DMS79 treated with DMSO at 0.1 percent for 48 hours (cell line): ENCODE data around the gene COL9A2.

Experiments used
- DNase-seq: peaks from one replicate; lab custom pipeline; 2025; lab: John Stamatoyannopoulos, UW

COL9A2 gene

GRCh38 chr1:40318476-40318875, 1.4 kb upstream of the COL9A2 start:
- DNase-seq: no peak

- no peak for DNase-seq
Observed at GRCh38 chr1:40317394-40318074, 448 bp upstream of the COL9A2 start.

GRCh38 chr1:40315795-40316594, 1.1 kb downstream of the COL9A2 start:
- peak; percentile 78 for DNase-seq

- DNase-seq: peak; percentile 90
Observed at GRCh38 chr1:40315239-40315794, 1.8 kb downstream of the COL9A2 start.

- DNase-seq: no peak
Observed at GRCh38 chr1:40314721-40315238, 2.3 kb downstream of the COL9A2 start.

- DNase-seq: no peak
Observed at GRCh38 chr1:40313958-40314720, 2.9 kb downstream of the COL9A2 start.

GRCh38 chr1:40313329-40313957, 3.6 kb downstream of the COL9A2 start:
- DNase-seq: no peak

- peak; percentile 8 for DNase-seq
Observed at GRCh38 chr1:40312238-40313205, 4.6 kb downstream of the COL9A2 start.

GRCh38 chr1:40311692-40312091, 5.4 kb downstream of the COL9A2 start:
- DNase-seq: no peak

GRCh38 chr1:40310983-40311642, 6.0 kb downstream of the COL9A2 start:
- DNase-seq: no peak

- no peak for DNase-seq
Observed at GRCh38 chr1:40310129-40310461, 7.0 kb downstream of the COL9A2 start.

GRCh38 chr1:40309374-40310128, 7.5 kb downstream of the COL9A2 start:
- no peak for DNase-seq

- DNase-seq: no peak
Observed at GRCh38 chr1:40308036-40308727, 8.9 kb downstream of the COL9A2 start.

GRCh38 chr1:40307186-40307585, 9.9 kb downstream of the COL9A2 start:
- DNase-seq: no peak

GRCh38 chr1:40306296-40306695, 10.8 kb downstream of the COL9A2 start:
- DNase-seq: no peak

GRCh38 chr1:40305871-40306270, 11.2 kb downstream of the COL9A2 start:
- no peak for DNase-seq

GRCh38 chr1:40305451-40305850, 11.6 kb downstream of the COL9A2 start:
- DNase-seq: no peak

- DNase-seq: no peak
Observed at GRCh38 chr1:40303790-40304189, 13.3 kb downstream of the COL9A2 start.
